Parietal lobe (tissue), 2 donors: ENCODE measurements around the gene RNASE4. TPM values are rescaled to one million over a fixed set of nuclear protein-coding genes. Genes with fewer than 3 reads are reported as not detected.

Experiments used
- small RNA-seq: library from RNA; depleted of rRNA; stranded (forward); fragments of <200 nt; gene quantifications from one replicate; pipeline ENCODE3, GENCODE V24; 2014; ENCODE audit warnings: low replicate concordance
- total RNA-seq: library from RNA; depleted of rRNA; stranded (reverse); fragments of >200 nt; gene quantifications from one replicate; pipeline ENCODE4 v1.2.3, GENCODE V29; 2014

The RNASE4 gene, protein sequence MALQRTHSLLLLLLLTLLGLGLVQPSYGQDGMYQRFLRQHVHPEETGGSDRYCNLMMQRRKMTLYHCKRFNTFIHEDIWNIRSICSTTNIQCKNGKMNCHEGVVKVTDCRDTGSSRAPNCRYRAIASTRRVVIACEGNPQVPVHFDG
- total RNA-seq, result 2.2 TPM

DNA sequence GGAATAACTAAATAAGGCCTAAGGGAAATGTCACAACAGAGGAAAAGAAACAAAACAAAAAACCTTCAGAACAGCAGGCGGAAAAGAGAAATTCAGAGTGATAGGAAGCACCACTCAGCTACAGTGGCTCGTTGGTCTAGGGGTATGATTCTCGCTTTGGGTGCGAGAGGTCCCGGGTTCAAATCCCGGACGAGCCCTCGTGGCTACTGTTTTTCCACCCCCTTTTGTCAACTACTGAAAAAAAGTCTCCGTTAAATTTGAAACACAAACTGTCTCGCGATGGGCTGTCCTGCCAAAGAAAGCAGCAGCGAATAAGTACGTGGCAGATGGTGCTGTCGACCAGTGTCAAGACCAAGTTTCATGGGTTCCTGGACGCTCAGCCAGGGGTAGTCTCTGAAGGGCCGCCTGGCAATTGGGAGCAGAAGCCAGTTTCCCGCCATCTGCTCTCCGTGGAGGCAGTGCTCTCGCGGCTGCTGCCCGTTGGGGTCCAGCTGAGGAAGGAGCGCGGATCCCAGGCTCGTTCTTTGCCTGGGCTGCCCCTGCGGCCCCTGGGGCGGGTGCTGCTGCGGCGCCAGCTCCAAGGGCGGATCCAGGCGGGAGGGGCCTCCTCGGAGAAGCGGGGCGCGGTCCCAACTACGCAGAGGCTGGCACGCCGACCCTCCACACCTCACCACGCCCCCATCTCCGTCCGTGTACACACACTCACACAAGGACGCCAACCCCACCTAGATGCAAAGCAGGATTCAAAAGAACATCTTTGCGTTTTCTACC lies at the start of gene RNASE4:
TSS of gene RNASE4 (plus strand) at position 670 of the 771 bp plus-strand sequence. CDS start 14,812 bp downstream, outside the sequence.

DNA sequence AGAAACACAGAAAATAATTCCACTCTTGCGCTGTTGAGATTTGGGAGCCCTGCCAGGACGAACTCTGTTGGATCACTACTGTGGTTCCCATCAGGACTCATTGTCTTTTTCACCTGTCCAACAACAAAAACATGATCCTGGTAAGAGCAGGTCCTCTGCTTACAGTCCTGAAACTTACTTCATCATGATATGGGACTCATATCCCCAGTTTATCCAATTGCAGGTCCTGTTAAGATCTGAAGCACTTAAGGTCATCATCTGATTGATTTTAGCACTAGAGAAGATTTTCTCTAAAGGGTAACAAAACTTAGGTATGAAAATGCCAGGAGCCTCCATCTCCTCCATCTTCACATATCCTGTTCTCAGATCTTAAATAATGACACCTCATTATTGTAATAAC lies 42.8 kb upstream of the RNASE4 start, which contains the start of gene OR6S1:
TSS of gene OR6S1 (minus strand) at position 101 of the 400 bp plus-strand sequence. CDS start at position 101, 0 bp downstream.

DNA sequence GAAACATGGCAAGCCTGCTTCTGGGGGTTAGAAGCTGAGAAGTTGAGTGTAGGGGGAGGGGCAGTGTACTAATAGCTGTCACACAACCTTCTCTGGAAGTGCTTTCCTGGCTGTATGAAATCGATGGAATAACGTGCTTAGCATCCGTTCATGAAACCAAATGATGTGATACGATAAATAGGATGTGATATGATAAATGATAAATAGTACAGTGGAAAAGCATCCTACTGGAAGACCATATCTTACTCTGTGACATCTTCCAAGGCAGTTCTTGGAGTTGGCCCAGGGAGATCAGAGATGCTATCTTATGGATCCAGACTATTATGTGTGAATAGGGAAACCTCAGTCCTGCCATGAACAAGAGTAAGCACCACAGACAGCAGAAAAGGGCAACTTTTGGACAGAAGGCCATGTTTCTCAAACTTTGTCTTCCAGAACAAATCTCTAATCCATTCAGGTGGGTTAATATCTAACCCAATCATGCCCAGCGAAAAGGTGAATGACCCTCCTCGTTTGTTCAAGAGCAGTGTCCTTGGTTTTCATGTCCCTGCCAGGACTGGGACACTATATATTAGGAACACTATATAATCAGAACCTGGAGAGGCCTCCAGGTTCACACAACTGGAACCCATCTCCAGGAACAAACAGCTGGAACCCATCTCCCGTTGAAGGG lies 3.9 kb downstream of the RNASE4 start, which contains the start of gene ANG:
TSS of gene ANG (plus strand) at position 598 of the 673 bp plus-strand sequence. CDS start 4,801 bp downstream, outside the sequence.

DNA sequence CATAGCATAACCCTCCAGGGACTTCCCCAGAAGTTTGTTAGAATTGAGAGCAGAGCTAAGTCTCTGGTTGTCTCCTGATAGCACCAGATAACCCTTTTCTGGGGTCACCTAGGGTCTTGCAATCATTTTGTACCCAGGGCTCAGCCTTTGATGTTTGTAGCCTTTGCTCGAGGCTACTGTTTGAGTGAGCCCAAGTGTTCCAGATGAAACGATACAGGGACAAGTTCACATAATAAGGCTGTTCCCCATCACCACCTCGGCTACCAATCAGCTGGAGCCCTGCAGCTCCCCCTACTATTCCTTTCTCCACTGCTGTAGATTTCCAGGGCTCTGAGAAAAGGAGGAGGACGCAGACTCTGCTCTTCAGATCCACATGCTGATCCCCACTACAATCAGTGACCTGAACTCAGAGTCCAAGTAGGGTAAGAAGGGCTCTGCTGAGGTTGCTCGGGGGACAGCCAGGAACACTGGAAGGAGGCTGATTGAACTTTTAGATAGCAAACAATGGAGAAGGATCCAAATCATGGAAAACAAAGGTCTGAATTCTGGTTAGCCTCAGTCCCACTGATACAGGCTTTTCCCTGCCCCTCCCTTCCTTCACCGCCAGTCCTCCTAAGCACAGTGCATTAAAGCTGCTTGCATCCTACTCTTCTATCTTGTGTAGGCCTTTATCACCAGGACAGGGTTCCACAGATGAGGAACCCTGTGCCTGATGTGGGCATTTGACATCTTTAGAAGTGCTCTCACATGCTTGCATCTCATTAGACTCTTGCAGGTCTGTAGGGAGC lies 61.4 kb downstream of the RNASE4 start, which contains the start of gene EDDM3A:
TSS of gene EDDM3A (plus strand) at position 317 of the 788 bp plus-strand sequence. CDS start 1,694 bp downstream, outside the sequence.

Small RNA genes lying within 50 kb of the gene (small RNA-seq; reads per million reads assigned to genes)
- gene RF00019, result not detected

Other genes starting within 250 kb of the RNASE4 start
- gene KLHL33, start 248.4 kb upstream of the RNASE4 start, total RNA-seq, result under 0.01 TPM
- 70.7 TPM for gene OSGEP, start 229.7 kb upstream of the RNASE4 start, total RNA-seq
- 57.0 TPM for gene APEX1, start 229.3 kb upstream of the RNASE4 start, total RNA-seq
- 31.3 TPM for gene PIP4P1, start 223.1 kb upstream of the RNASE4 start, total RNA-seq
- gene PNP, start 215.2 kb upstream of the RNASE4 start, total RNA-seq, result 5.6 TPM
- gene RNASE10, start 179.0 kb upstream of the RNASE4 start, total RNA-seq, result not detected
- gene RNASE9, start 123.5 kb upstream of the RNASE4 start, total RNA-seq, result not detected
- gene RNASE11, start 96.6 kb upstream of the RNASE4 start, total RNA-seq, result not detected
- not detected for gene RNASE12, start 93.2 kb upstream of the RNASE4 start, total RNA-seq
- gene OR6S1, start 42.9 kb upstream of the RNASE4 start, total RNA-seq, result not detected
- 2.2 TPM for gene ANG, start 4.2 kb downstream of the RNASE4 start, total RNA-seq
- gene EDDM3A, start 61.3 kb downstream of the RNASE4 start, total RNA-seq, result not detected
- not detected for gene EDDM3B, start 83.8 kb downstream of the RNASE4 start, total RNA-seq
- gene RNASE6, start 96.7 kb downstream of the RNASE4 start, total RNA-seq, result not detected
- 7.8 TPM for gene RNASE1, start 118.3 kb downstream of the RNASE4 start, total RNA-seq
- not detected for gene RNASE3, start 206.8 kb downstream of the RNASE4 start, total RNA-seq